Endothelial cell of umbilical vein (primary cell): ENCODE measurements around the gene EXOC3L1. TPM values are rescaled to one million over a fixed set of nuclear protein-coding genes. Genes with fewer than 3 reads are reported as not detected.

ENCODE experiments used
- BruUV-seq: library from RNA; stranded (reverse); fragments of 400-500 nt; replicated peaks from 2 replicates; lab custom pipeline; 2021; lab: Mats Ljungman, UMichigan
- CTCF ChIA-PET: fragments of 300-600, 350-600 bp; sonication (Branson Sonifier 250); formaldehyde crosslinking; loops from one replicate; lab custom pipeline; 2021; ENCODE audit warnings: antibody characterized with exemption, inconsistent platforms; lab: Charles Lee
- POLR2A ChIA-PET: fragments of 300-600, 350-600 bp; sonication (Branson Sonifier 250); formaldehyde crosslinking; loops from one replicate; lab custom pipeline; 2021; ENCODE audit warnings: antibody characterized with exemption, inconsistent platforms; lab: Charles Lee
- DNase-seq: peaks from one replicate; pipeline ENCODE4 v3.0.0-alpha.2; 2011; ENCODE audit warnings: low read depth, low spot score
- FAIRE-seq: peaks from 2 replicates; lab custom pipeline; 2011; peaks lifted over from hg19 to GRCh38; lab: Jason Lieb, UNC
- H2AFZ ChIP-seq: 2 replicates; pipeline ENCODE4 v1.6.0; 2012; ENCODE audit warnings: low read depth, low read length, control low read depth, inconsistent platforms
- H3K27ac ChIP-seq: 2 replicates; pipeline ENCODE4 v1.5.1; 2011; ENCODE audit warnings: low read depth, mild to moderate bottlenecking, control low read depth, low read length, moderate library complexity; ENCODE audit not compliant: insufficient read depth
- H3K27me3 ChIP-seq, 2 experiments: 2 replicates each; pipeline versions ENCODE4 v1.6.0 to v1.6.1; 2011; ENCODE audit warnings: low read length in 2 of 2, mixed read lengths in 1 of 2; ENCODE audit not compliant: control insufficient read depth in 2 of 2, insufficient read depth in 2 of 2
- H3K36me3 ChIP-seq, 2 experiments: 2 replicates in 1 of 2; 3 replicates in 1 of 2; pipeline ENCODE4 v1.5.1; 2011; ENCODE audit warnings: low read length in 2 of 2, mild to moderate bottlenecking in 1 of 2, moderate library complexity in 1 of 2; ENCODE audit not compliant: control insufficient read depth in 2 of 2, insufficient read depth in 2 of 2; ENCODE audit errors: extremely low read depth in 1 of 2
- H3K4me1 ChIP-seq: 3 replicates; pipeline ENCODE4 v1.5.1; 2011; ENCODE audit warnings: mild to moderate bottlenecking, low read length; ENCODE audit not compliant: control insufficient read depth, insufficient read depth; ENCODE audit errors: extremely low read depth
- H3K4me2 ChIP-seq: 2 replicates; pipeline ENCODE4 v1.6.1; 2011; ENCODE audit warnings: low read length, control low read depth, mixed read lengths; ENCODE audit not compliant: insufficient read depth
- H3K4me3 ChIP-seq, 3 experiments: fragments of 200-600 bp in 1 of 3; sonication (generic), shearing (Covaris generic) in 1 of 3; replicated peaks in 1 of 3; 2 replicates each; pipeline ENCODE4 v1.5.1; 2011 to 2016; ENCODE audit warnings: control low read depth in 3 of 3, low read length in 3 of 3, mild to moderate bottlenecking in 2 of 3, inconsistent platforms in 1 of 3, low read depth in 1 of 3, moderate library complexity in 1 of 3; ENCODE audit not compliant: insufficient read depth in 1 of 3
- H3K79me2 ChIP-seq: 2 replicates; pipeline ENCODE4 v1.6.0; 2012; ENCODE audit warnings: low read length, inconsistent platforms; ENCODE audit not compliant: control insufficient read depth, insufficient read depth
- H3K9ac ChIP-seq: replicated peaks from 2 replicates; pipeline ENCODE3; 2011; ENCODE audit warnings: low read length, control low read depth; ENCODE audit not compliant: insufficient read depth; ENCODE audit errors: extremely low read depth
- H3K9me1 ChIP-seq: replicated peaks from 3 replicates; pipeline ENCODE4 v1.6.0; 2011; ENCODE audit warnings: mild to moderate bottlenecking, low read length; ENCODE audit not compliant: control insufficient read depth, insufficient read depth; ENCODE audit errors: extremely low read depth
- H3K9me3 ChIP-seq: replicated peaks from 2 replicates; pipeline ENCODE4 v1.5.1; 2012; ENCODE audit warnings: low read length, inconsistent platforms; ENCODE audit not compliant: control insufficient read depth, insufficient read depth
- H4K20me1 ChIP-seq: replicated peaks from 2 replicates; pipeline ENCODE3; 2011; ENCODE audit warnings: mild to moderate bottlenecking, low read length; ENCODE audit not compliant: control insufficient read depth, insufficient read depth; ENCODE audit errors: extremely low read depth
- EZH2 ChIP-seq: IDR thresholded peaks from 2 replicates; pipeline ENCODE4 v1.6.1; 2012; ENCODE audit warnings: borderline replicate concordance, low read depth, mild to moderate bottlenecking, moderate library complexity, low read length, inconsistent platforms; ENCODE audit not compliant: severe bottlenecking
- FOS ChIP-seq: IDR thresholded peaks from 2 replicates; pipeline ENCODE4 v1.6.1; 2011; ENCODE audit warnings: mild to moderate bottlenecking, low read length, moderate library complexity, borderline replicate concordance; ENCODE audit not compliant: insufficient read depth
- GATA2 ChIP-seq: IDR thresholded peaks from 2 replicates; pipeline ENCODE4 v1.7.0; 2011; ENCODE audit warnings: low read depth, mild to moderate bottlenecking, moderate library complexity, mixed read lengths, low read length; ENCODE audit not compliant: insufficient read length, insufficient read depth
- JUN ChIP-seq: IDR thresholded peaks from 2 replicates; pipeline ENCODE4 v1.6.1; 2011; ENCODE audit warnings: borderline replicate concordance, low read depth; ENCODE audit not compliant: insufficient read length, insufficient read depth
- MYC ChIP-seq: IDR thresholded peaks from one replicate; pipeline ENCODE4 v1.6.1; 2011; ENCODE audit warnings: mild to moderate bottlenecking, low read depth, low read length
- POLR2A ChIP-seq: IDR thresholded peaks from 2 replicates; pipeline ENCODE4 v1.6.1; 2012; ENCODE audit warnings: low read depth, mild to moderate bottlenecking, control low read depth, low read length
- POLR2AphosphoS5 ChIP-seq: IDR thresholded peaks from 2 replicates; pipeline ENCODE4 v1.6.1; 2012; ENCODE audit warnings: low read depth, mild to moderate bottlenecking, control low read depth, low read length, moderate library complexity; ENCODE audit not compliant: insufficient read depth
- dilution Hi-C: fragments of 300-500 bp; cut with MboI; formaldehyde crosslinking; loops from one replicate; pipeline ENCODE4 v1.15.0; 2019; ENCODE audit warnings: low sequenced_read_pairs; ENCODE audit not compliant: extremely low pct_ligation_motif_present
- intact Hi-C: fragments of 100-400 bp; cut with micrococcal nuclease; formaldehyde crosslinking; loops from one replicate; pipeline ENCODE4 v1.10.0; 2022
- polyA plus RNA-seq, 4 experiments: library from polyadenylated mRNA; depleted of rRNA in 3 of 4; stranded (reverse) in 3 of 4; unstranded in 1 of 4; fragments of >200 nt; gene quantifications; 2 replicates each; pipeline versions ENCODE4 v1.2.1 to v1.2.3, GENCODE V29; 2011 to 2012; ENCODE audit warnings: missing spikeins in 1 of 4
- total RNA-seq: library from RNA; stranded (reverse); gene quantifications from 2 replicates; pipeline ENCODE4 v1.2.3, GENCODE V29; 2021
- TF ChIP-seq, protein P1 (sequence below), 2 donors: IDR thresholded peaks; 1 replicate in 1 of 2; 2 replicates in 1 of 2; pipeline ENCODE4 v1.5.1; 2011; ENCODE audit warnings: low read length in 2 of 2, mild to moderate bottlenecking in 2 of 2, moderate library complexity in 2 of 2, control low read depth in 1 of 2, inconsistent platforms in 1 of 2, low read depth in 1 of 2; ENCODE audit not compliant: insufficient read depth in 1 of 2; ENCODE audit errors: extremely low read depth in 1 of 2
- TF ChIP-seq, protein P2 (sequence below): IDR thresholded peaks from 2 replicates; pipeline ENCODE4 v1.6.1; 2011; ENCODE audit not compliant: insufficient read depth, insufficient read length

Gene EXOC3L1
- total and polyA plus RNA-seq, 2 donors (not counting 3 experiments of a cell fraction or from before 2014, with no cell fraction given): 10.8 to 11.6 TPM

- Histone ChIP-seq H3K9me1 (no peaks in the 10 kb centered on the region), H3K79me2 (no peaks in the 10 kb centered on the region), H3K4me3 (no peak overlapping the region), H3K4me1 (peaks cover 22% of the 10 kb centered on the region), H3K27ac (no peak overlapping the region), H3K36me3 (no peaks in the 10 kb centered on the region), H4K20me1 (no peaks in the 10 kb centered on the region), H3K4me2 (no peak overlapping the region), H3K27me3 (no peaks in the 10 kb centered on the region), H3K9me3 (no peaks in the 10 kb centered on the region), H3K9ac (no peak overlapping the region), H2AFZ (no peak overlapping the region)
- intact Hi-C loops: no loop called here
- TF ChIP-seq JUN (no peak), POLR2AphosphoS5 (no peak), EZH2 (no peak), FOS (no peak), POLR2A (no peak), MYC (no peak), GATA2 (no peak)
- TF ChIP-seq, protein P1, sequence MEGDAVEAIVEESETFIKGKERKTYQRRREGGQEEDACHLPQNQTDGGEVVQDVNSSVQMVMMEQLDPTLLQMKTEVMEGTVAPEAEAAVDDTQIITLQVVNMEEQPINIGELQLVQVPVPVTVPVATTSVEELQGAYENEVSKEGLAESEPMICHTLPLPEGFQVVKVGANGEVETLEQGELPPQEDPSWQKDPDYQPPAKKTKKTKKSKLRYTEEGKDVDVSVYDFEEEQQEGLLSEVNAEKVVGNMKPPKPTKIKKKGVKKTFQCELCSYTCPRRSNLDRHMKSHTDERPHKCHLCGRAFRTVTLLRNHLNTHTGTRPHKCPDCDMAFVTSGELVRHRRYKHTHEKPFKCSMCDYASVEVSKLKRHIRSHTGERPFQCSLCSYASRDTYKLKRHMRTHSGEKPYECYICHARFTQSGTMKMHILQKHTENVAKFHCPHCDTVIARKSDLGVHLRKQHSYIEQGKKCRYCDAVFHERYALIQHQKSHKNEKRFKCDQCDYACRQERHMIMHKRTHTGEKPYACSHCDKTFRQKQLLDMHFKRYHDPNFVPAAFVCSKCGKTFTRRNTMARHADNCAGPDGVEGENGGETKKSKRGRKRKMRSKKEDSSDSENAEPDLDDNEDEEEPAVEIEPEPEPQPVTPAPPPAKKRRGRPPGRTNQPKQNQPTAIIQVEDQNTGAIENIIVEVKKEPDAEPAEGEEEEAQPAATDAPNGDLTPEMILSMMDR (IDR thresholded peaks at IDR 0.05; ENCODE audit: extremely low read depth in 1 of 2, insufficient read depth in 1 of 2, low read depth in 1 of 2, low read length in 2 of 2): no peak
- TF ChIP-seq, protein P2, sequence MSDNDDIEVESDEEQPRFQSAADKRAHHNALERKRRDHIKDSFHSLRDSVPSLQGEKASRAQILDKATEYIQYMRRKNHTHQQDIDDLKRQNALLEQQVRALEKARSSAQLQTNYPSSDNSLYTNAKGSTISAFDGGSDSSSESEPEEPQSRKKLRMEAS: no peak
- FAIRE-seq (no peak), DNase-seq (no peak)
- ChIA-PET POLR2A (interaction anchor here (0.6 kb wide), 1 partner anchor 29 kb away, joined by 3 read pairs; no protein-coding TSS in a partner anchor), CTCF (interaction anchor here (1.6 kb wide), 1 partner anchor 21 kb away, joined by 3 read pairs; no protein-coding TSS in a partner anchor)
- no TSS peak for BruUV-seq
- dilution Hi-C loops: no loop called here
Observed at GRCh38 chr16:67213197-67214019, 23.5 kb upstream of the EXOC3L1 start.
